SK-N-SH (cell line): ENCODE data around the gene PITPNM1.

Source experiments
- JUND ChIP-seq: IDR thresholded peaks from 2 replicates; pipeline ENCODE4 v1.4.0; 2012
- TF ChIP-seq, protein P1 (sequence below): fragments of 200-600 bp; sonication (generic); IDR thresholded peaks from 2 replicates; pipeline ENCODE4 v1.6.1; 2017; ENCODE audit warnings: antibody characterized with exemption, mild to moderate bottlenecking, moderate library complexity

DNA sequence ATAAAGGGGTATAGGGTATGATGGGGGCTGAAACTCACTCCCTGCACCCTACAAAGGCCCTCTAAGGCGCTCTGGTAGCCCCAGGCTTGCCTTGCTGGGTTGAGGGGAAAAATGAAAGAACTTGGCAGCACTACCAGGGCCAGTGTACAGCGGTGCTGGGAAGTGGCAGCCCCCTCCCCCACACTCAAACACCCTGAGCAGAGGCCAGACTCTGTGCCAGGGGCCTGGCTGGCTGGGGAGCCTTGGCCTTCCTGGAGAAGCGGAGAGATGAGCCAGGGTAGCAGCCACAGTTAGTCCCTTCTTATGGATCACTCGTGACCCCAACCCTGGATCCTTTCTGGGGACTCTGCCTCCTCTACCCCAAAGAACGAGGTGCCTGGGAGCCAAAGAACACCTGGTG lies 38.8 kb downstream of the PITPNM1 start:
- no peak for TF ChIP-seq JUND
- TF ChIP-seq, protein P1, sequence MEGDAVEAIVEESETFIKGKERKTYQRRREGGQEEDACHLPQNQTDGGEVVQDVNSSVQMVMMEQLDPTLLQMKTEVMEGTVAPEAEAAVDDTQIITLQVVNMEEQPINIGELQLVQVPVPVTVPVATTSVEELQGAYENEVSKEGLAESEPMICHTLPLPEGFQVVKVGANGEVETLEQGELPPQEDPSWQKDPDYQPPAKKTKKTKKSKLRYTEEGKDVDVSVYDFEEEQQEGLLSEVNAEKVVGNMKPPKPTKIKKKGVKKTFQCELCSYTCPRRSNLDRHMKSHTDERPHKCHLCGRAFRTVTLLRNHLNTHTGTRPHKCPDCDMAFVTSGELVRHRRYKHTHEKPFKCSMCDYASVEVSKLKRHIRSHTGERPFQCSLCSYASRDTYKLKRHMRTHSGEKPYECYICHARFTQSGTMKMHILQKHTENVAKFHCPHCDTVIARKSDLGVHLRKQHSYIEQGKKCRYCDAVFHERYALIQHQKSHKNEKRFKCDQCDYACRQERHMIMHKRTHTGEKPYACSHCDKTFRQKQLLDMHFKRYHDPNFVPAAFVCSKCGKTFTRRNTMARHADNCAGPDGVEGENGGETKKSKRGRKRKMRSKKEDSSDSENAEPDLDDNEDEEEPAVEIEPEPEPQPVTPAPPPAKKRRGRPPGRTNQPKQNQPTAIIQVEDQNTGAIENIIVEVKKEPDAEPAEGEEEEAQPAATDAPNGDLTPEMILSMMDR = no peak
